ENCODE measurements around the gene ZNF879. TPM values are rescaled to one million over a fixed set of nuclear protein-coding genes. Genes with fewer than 3 reads are reported as not detected.
A peak's percentile ranks its signal among the peaks of the same experiment; 100 is the strongest.

Gene ZNF879
- polyA plus RNA-seq (2013, experiment 1 of 2): 1.1 TPM
- 1.9 TPM for polyA plus RNA-seq (2013, experiment 2 of 2)

DNA sequence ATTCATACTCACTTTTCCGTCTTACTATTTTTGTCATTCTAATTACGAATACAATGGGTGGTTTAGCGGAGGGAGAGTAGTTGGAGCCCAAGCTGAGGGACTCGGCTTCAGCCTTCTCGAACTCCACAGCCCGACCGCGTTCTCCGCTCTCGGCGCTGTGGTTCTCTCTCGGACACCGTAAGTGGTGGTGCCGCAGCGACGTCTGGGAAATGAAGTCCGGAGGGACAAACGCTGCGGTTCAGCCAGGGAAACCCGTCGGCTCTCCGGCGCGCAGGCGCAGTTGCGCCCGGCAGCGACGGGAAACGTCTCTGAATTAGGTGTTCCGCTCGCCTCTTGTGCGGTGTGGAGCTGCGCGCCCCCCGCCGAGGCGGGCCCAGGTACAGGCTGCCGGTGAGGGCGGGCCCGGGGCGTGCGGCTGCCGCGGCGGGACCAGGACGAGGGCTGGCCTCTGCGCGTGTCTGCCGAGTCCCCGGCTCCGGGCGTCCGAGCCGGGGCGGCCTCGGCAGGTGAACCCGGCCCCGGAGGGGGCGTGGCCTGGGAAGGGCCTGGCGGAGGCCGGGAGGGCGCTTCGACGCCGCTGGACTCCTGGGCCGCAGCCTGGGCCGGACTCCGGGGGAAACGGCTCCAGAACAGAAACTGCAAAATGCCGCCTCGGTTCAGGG is at the start of gene ZNF879:
Gene ZNF879, plus strand, starts transcription at position 277 of the 662 bp plus-strand sequence. CDS start 1,201 bp downstream, outside the sequence.
- H3K36me3 ChIP-seq (ENCODE audit: control insufficient read depth, insufficient read depth, low read length): peaks cover 12% of the 10 kb centered on the region
- H3K4me1 ChIP-seq (ENCODE audit: control insufficient read depth, insufficient read depth, low read length, poor library complexity, severe bottlenecking): no peaks in the 10 kb centered on the region
- no peak within 1 kb of the TSS for H3K27ac ChIP-seq (ENCODE audit: low read depth, low read length, severe bottlenecking)
- 7 to 10% methylated on average over 57 to 61 of the region's 72 CpGs for WGBS, 2 experiments (ENCODE audit: insufficient coverage in 2 of 2)
- peak within 1 kb of the TSS; percentile 64 for H3K4me3 ChIP-seq (ENCODE audit: extremely low read depth, insufficient read depth, low read length, poor library complexity, severe bottlenecking)
- H3K9me3 ChIP-seq (ENCODE audit: control insufficient read depth, low read length): peaks cover 33% of the 10 kb centered on the region

DNA sequence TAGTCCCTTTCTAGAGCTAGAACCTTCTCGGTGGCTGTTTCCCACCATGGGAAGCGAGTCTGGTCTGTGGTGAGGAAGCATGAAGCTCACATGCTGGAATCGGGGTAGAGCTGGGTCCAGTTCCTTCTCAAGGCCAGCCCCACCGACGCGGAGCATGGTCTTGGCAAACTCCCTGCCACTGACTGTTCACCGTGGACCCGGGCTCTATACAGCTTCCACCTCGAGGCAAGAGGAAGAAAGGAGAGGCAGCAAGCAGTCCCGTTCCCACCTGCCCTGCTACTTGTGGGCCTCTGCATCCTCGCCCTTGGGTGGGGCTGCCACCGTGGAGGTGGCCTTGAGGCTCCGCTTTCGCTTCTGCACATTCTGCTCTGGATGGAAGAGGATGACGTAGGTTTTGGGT is 42.2 kb upstream of the ZNF879 start:
- no peaks in the 10 kb centered on the region for H3K4me1 ChIP-seq (ENCODE audit: control insufficient read depth, insufficient read depth, low read length, poor library complexity, severe bottlenecking)
- H3K4me3 ChIP-seq (ENCODE audit: extremely low read depth, insufficient read depth, low read length, poor library complexity, severe bottlenecking): no peak overlapping the region
- H3K36me3 ChIP-seq (ENCODE audit: control insufficient read depth, insufficient read depth, low read length): no peaks in the 10 kb centered on the region
- H3K9me3 ChIP-seq (ENCODE audit: control insufficient read depth, low read length): peaks cover 78% of the 10 kb centered on the region
- no peak overlapping the region for H3K27ac ChIP-seq (ENCODE audit: low read depth, low read length, severe bottlenecking)
- 88 to 89% methylated on average over 14 to 15 of the region's 15 CpGs for WGBS, 2 experiments (ENCODE audit: insufficient coverage in 2 of 2)

DNA sequence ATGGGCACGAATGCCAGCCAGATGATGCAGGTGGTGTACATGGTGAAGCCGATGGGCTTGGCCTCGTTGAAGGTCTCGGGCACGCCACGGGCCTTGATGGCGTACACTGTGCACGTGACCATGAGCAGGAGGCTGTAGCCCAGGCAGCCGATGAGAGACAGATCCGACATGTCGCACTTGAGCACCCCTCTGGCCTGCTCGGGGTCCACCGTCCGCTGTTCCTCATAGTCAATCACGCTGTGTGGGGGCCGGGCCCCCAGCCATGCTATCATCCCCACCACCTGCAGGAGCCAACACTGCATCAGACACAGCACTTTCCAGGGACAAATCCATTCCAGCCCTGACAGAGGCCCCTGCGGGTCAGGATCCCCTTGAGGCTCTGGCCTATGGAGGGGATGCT is 40.7 kb upstream of the ZNF879 start:
- no peaks in the 10 kb centered on the region for H3K4me1 ChIP-seq (ENCODE audit: control insufficient read depth, insufficient read depth, low read length, poor library complexity, severe bottlenecking)
- H3K36me3 ChIP-seq (ENCODE audit: control insufficient read depth, insufficient read depth, low read length): no peaks in the 10 kb centered on the region
- no peak overlapping the region for H3K27ac ChIP-seq (ENCODE audit: low read depth, low read length, severe bottlenecking)
- peaks cover 72% of the 10 kb centered on the region for H3K9me3 ChIP-seq (ENCODE audit: control insufficient read depth, low read length)
- WGBS, 2 experiments (ENCODE audit: insufficient coverage in 2 of 2): 78 to 83% methylated on average over 15 to 16 of the region's 17 CpGs
- H3K4me3 ChIP-seq (ENCODE audit: extremely low read depth, insufficient read depth, low read length, poor library complexity, severe bottlenecking): no peak overlapping the region

DNA sequence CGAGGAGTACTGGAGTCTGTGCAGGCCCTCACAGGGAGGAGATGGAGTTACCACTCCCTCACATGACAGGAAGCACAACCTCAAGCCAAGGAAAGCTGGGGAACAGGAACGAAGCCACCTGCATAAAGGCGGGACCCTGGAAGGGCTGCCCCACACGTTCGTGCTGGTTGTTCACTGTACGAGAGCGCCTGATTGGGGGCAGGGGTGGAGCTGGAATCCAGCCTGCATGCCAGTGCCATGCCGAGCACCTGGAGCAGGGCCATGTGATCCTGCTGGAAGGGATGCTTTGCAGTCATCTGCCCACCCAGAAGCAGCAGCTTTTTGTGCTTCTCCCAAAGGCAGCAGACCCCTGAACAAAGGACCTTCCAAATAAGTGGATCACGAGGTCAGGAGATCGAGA is 39.9 kb upstream of the ZNF879 start:
- WGBS, 2 experiments (ENCODE audit: insufficient coverage in 2 of 2): 73 to 90% methylated on average over 6 to 9 of the region's 10 CpGs
- no peak overlapping the region for H3K27ac ChIP-seq (ENCODE audit: low read depth, low read length, severe bottlenecking)
- H3K36me3 ChIP-seq (ENCODE audit: control insufficient read depth, insufficient read depth, low read length): no peaks in the 10 kb centered on the region
- no peak overlapping the region for H3K4me3 ChIP-seq (ENCODE audit: extremely low read depth, insufficient read depth, low read length, poor library complexity, severe bottlenecking)
- H3K9me3 ChIP-seq (ENCODE audit: control insufficient read depth, low read length): peaks cover 73% of the 10 kb centered on the region
- H3K4me1 ChIP-seq (ENCODE audit: control insufficient read depth, insufficient read depth, low read length, poor library complexity, severe bottlenecking): no peaks in the 10 kb centered on the region

DNA sequence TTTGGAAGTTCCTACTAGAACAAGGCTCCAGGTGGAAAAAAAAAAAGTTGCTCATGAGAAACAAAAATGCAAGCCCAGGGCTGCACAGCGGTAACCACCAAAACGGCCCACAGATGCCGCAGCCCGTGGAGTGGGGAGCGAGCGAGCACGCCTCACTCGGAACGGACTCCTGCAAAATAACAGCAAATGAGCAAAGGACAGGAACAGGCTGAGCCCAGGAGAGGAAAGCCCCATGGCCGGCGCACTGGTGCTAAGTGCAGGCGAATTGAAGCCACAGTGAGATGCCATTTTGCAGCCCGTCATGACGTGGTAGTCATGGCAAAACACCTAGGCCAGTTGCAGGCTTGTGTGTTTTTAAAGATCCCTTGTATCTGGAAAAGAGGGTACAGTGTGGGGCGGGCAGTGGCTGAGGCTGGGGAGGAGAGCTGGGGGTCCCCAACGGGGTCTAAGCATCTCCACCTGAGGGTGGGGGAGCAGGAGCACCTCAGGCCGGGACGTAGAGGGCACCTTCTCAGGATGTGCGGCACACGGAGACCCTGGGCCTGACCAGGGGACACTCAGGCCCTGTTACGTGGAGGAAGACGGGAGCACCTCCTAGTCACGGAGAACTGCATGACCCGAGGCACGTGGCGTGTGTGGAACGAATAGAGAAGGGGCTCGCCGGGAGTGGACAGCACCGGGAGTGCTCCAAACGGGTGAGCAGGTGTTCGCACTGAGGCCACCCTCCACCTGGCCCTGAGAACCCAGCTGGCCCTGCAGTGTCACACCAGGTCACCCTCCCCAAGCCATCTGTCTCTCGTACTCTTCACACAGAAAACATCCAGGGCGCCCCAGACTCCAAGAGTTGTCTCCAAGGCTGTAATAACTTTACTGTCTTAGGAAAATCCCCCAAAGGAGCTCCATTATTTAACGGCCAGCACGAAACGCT is 39.2 kb upstream of the ZNF879 start:
- Histone ChIP-seq H3K36me3 (ENCODE audit: control insufficient read depth, insufficient read depth, low read length) (no peaks in the 10 kb centered on the region), H3K27ac (ENCODE audit: low read depth, low read length, severe bottlenecking) (no peak overlapping the region), H3K9me3 (ENCODE audit: control insufficient read depth, low read length) (peaks cover 71% of the 10 kb centered on the region), H3K4me1 (ENCODE audit: control insufficient read depth, insufficient read depth, low read length, poor library complexity, severe bottlenecking) (no peaks in the 10 kb centered on the region), H3K4me3 (ENCODE audit: extremely low read depth, insufficient read depth, low read length, poor library complexity, severe bottlenecking) (no peak overlapping the region)
- 85 to 87% methylated on average over 36 of the region's 37 CpGs for WGBS, 2 experiments (ENCODE audit: insufficient coverage in 2 of 2)

DNA sequence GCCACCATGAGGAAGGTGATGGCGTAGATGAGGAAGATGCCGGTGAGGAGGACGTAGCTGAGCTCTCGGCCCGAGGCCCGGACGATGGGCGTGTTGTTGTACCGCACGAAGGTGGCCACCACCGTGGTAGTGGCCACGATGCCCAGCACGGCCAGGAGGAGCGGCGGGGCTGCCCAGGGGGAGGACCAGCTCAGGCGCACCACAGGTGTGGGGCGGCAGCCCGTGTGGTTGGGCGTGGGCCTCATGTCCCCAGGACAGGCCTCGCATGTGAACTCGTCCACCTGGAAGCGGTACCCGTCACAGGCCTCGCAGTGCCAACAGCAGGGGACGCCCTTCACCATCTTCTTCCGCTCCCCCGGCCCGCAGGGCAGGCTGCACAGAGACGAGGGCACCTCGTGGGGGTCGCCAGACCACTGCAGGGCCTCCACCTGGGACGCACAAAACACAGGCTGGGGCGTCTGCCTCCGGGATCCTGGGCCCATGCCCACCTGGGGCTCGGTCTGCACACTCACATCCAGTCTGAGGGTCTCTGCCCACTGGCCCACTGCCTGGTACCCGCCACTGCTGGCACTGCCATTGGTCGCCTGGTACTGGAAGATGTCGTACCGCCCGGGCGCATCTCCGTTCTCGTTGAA is 37.2 kb upstream of the ZNF879 start:
- H3K36me3 ChIP-seq (ENCODE audit: control insufficient read depth, insufficient read depth, low read length): no peaks in the 10 kb centered on the region
- WGBS, 2 experiments (ENCODE audit: insufficient coverage in 2 of 2): 92 to 93% methylated on average over 38 to 43 of the region's 43 CpGs
- H3K4me3 ChIP-seq (ENCODE audit: extremely low read depth, insufficient read depth, low read length, poor library complexity, severe bottlenecking): no peak overlapping the region
- H3K27ac ChIP-seq (ENCODE audit: low read depth, low read length, severe bottlenecking): no peak overlapping the region
- no peaks in the 10 kb centered on the region for H3K4me1 ChIP-seq (ENCODE audit: control insufficient read depth, insufficient read depth, low read length, poor library complexity, severe bottlenecking)
- H3K9me3 ChIP-seq (ENCODE audit: control insufficient read depth, low read length): peaks cover 63% of the 10 kb centered on the region

DNA sequence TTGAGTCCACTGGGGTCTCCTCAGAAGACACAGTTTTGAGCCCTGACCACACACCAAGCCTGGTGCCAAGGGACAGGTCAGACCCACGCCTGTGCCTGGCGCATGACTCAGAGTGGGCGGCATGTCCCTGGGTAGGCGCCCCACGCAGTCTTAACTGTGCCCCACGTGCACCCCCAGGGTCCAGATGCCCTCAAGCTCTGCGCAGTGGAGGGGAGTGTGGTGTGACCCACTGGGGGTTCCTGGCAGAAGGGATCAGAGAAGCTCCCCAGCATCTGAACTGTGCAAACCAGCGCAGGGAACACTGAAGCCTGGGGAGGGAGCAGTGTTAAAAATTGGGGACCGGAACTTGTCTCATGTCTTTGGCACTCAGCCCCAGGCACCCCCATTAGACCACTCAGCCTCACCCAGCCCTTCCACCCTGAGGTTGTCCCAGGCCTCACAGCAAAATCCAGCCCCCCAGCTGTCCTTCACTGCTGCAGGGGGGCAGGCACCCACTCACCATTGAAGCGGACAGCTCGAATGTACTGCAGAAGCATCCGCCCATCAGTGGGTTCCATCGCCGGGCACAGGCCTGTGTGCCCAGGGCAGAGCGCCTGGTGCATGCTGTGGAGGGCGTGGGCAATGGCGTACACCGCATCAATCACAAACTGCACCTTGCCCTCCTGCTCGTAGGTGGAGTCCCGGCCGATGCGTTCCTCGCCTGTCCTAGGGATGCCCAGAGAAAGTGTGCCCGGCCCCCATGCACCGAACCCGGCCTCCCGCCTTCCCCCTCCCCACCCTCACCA is 35.0 kb upstream of the ZNF879 start:
- H3K9me3 ChIP-seq (ENCODE audit: control insufficient read depth, low read length): peaks cover 51% of the 10 kb centered on the region
- no peaks in the 10 kb centered on the region for H3K4me1 ChIP-seq (ENCODE audit: control insufficient read depth, insufficient read depth, low read length, poor library complexity, severe bottlenecking)
- H3K36me3 ChIP-seq (ENCODE audit: control insufficient read depth, insufficient read depth, low read length): no peaks in the 10 kb centered on the region
- no peak overlapping the region for H3K27ac ChIP-seq (ENCODE audit: low read depth, low read length, severe bottlenecking)
- 82 to 85% methylated on average over 19 to 23 of the region's 27 CpGs for WGBS, 2 experiments (ENCODE audit: insufficient coverage in 2 of 2)
- no peak overlapping the region for H3K4me3 ChIP-seq (ENCODE audit: extremely low read depth, insufficient read depth, low read length, poor library complexity, severe bottlenecking)

DNA sequence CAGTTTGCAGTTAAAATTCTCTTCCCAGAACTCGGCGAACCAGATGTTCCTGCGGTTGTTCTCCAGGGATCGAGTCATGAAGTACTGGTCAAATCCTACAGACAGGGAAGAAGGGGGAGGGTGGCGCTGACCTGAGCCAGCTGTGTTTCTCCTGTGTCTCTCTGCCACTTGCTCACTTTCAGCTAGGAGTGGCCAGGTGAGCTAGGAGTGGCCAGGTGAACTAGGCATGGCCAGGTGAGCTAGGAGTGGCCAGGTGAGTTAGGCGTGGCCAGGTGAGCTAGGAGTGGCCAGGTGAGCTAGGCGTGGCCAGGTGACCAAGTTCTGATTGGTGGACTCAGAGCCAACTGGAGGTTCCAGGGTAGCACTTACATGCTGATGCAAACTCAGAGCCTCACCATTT is 34.3 kb upstream of the ZNF879 start:
- Histone ChIP-seq H3K4me3 (ENCODE audit: extremely low read depth, insufficient read depth, low read length, poor library complexity, severe bottlenecking) (no peak overlapping the region), H3K4me1 (ENCODE audit: control insufficient read depth, insufficient read depth, low read length, poor library complexity, severe bottlenecking) (no peaks in the 10 kb centered on the region), H3K36me3 (ENCODE audit: control insufficient read depth, insufficient read depth, low read length) (no peaks in the 10 kb centered on the region), H3K27ac (ENCODE audit: low read depth, low read length, severe bottlenecking) (no peak overlapping the region), H3K9me3 (ENCODE audit: control insufficient read depth, low read length) (peaks cover 51% of the 10 kb centered on the region)
- 79 to 85% methylated on average over 7 of the region's 7 CpGs for WGBS, 2 experiments (ENCODE audit: insufficient coverage in 2 of 2)

DNA sequence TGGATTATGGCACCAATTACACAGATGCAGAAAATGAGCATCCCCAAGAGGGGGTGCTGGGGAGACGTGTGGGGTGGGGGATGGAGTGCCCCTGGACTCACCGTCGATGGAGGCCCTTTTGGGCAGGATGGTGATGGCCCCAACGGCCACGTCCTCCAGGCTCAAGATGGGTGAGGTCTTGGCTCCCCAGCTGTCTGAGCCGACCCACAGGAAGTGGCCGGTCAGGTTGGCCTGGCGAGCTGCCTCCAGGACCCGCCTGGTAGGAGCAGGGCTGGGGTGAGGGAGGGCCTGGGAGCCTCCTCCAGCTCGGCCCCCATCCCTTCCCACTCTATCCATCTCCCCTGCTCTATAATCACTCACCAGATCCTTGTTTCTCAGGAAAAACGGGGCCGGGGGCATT is 33.1 kb upstream of the ZNF879 start:
- Histone ChIP-seq H3K4me3 (ENCODE audit: extremely low read depth, insufficient read depth, low read length, poor library complexity, severe bottlenecking) (no peak overlapping the region), H3K9me3 (ENCODE audit: control insufficient read depth, low read length) (peaks cover 42% of the 10 kb centered on the region), H3K4me1 (ENCODE audit: control insufficient read depth, insufficient read depth, low read length, poor library complexity, severe bottlenecking) (no peaks in the 10 kb centered on the region), H3K27ac (ENCODE audit: low read depth, low read length, severe bottlenecking) (no peak overlapping the region), H3K36me3 (ENCODE audit: control insufficient read depth, insufficient read depth, low read length) (no peaks in the 10 kb centered on the region)
- 74 to 95% methylated on average over 4 to 10 of the region's 12 CpGs for WGBS, 2 experiments (ENCODE audit: insufficient coverage in 2 of 2)

All from mesodermal cell (in vitro differentiated cells).